WTC11 (cell line): ENCODE results near the gene HS2ST1. TPM values are rescaled to one million over a fixed set of nuclear protein-coding genes. Genes with fewer than 3 reads are reported as not detected.
"Not testable (repeated sequence)": the region's sequence is repeated elsewhere in the genome, so short reads cannot be mapped to it uniquely, and the experiment has no call there.

Experiments used
- ATAC-seq: fragments of 200-7000 bp; cut with Tn5 transposase; 2 replicates; pipeline ENCODE4 v1.10.0; 2021; ENCODE audit warnings: mild to moderate bottlenecking, moderate library complexity
- CTCF ChIA-PET: fragments of 300-600 bp; sonication (Branson Sonifier 250); formaldehyde crosslinking; loops from one replicate; lab custom pipeline; 2021; ENCODE audit warnings: antibody characterized with exemption; lab: Charles Lee
- POLR2A ChIA-PET: fragments of 350-600 bp; sonication (Branson Sonifier 250); formaldehyde crosslinking; loops from one replicate; lab custom pipeline; 2021; ENCODE audit warnings: antibody characterized with exemption; lab: Charles Lee
- DNase-seq: peaks from one replicate; pipeline ENCODE4 v3.0.0; 2021; ENCODE audit warnings: low spot score
- H3K27ac Mint-ChIP-seq: 2 replicates; pipeline ENCODE4 v1.8.0; 2021; ENCODE audit warnings: mixed read lengths
- H3K27me3 Mint-ChIP-seq: 2 replicates; pipeline ENCODE4 v1.8.0; 2021; ENCODE audit warnings: low read depth, mild to moderate bottlenecking, moderate library complexity, mixed read lengths
- H3K36me3 Mint-ChIP-seq: 2 replicates; pipeline ENCODE4 v1.8.0; 2021; ENCODE audit warnings: mixed read lengths
- H3K4me1 Mint-ChIP-seq: 2 replicates; pipeline ENCODE4 v1.8.0; 2022; ENCODE audit warnings: mixed read lengths
- H3K4me3 Mint-ChIP-seq: 2 replicates; pipeline ENCODE4 v1.8.0; 2021; ENCODE audit warnings: mild to moderate bottlenecking, moderate library complexity, mixed read lengths
- H3K9me3 Mint-ChIP-seq: 2 replicates; pipeline ENCODE4 v1.8.0; 2021; ENCODE audit warnings: mixed read lengths
- ATF3 ChIP-seq: sonication (generic); formaldehyde crosslinking; conservative IDR thresholded peaks from 2 replicates; pipeline ENCODE4 v1.8.1; 2022; ENCODE audit warnings: mild to moderate bottlenecking, missing genetic modification reagents
- ATF6 ChIP-seq: sonication (generic); formaldehyde crosslinking; IDR thresholded peaks from 2 replicates; pipeline ENCODE4 v1.8.1; 2023; ENCODE audit warnings: mild to moderate bottlenecking, missing genetic modification reagents
- E2F1 ChIP-seq: sonication (generic); formaldehyde crosslinking; IDR thresholded peaks from 2 replicates; pipeline ENCODE4 v1.8.0; 2022; ENCODE audit warnings: mild to moderate bottlenecking, missing genetic modification reagents
- FOXJ3 ChIP-seq: sonication (generic); formaldehyde crosslinking; IDR thresholded peaks from 2 replicates; pipeline ENCODE4 v1.9.0; 2021; ENCODE audit warnings: missing genetic modification reagents, mild to moderate bottlenecking, borderline replicate concordance
- GRHL2 ChIP-seq: fragments of 250-450 bp; sonication (Bioruptor Pico); IDR thresholded peaks from 2 replicates; pipeline ENCODE4 v1.8.0; 2022; ENCODE audit warnings: mild to moderate bottlenecking, moderate library complexity; ENCODE audit not compliant: insufficient replicate concordance, severe bottlenecking
- HMGA2 ChIP-seq: fragments of 250-450 bp; sonication (Bioruptor Pico); IDR thresholded peaks from 2 replicates; pipeline ENCODE4 v1.4.0; 2021; ENCODE audit warnings: mild to moderate bottlenecking, moderate library complexity
- NFE2L1 ChIP-seq: sonication (generic); formaldehyde crosslinking; IDR thresholded peaks from 2 replicates; pipeline ENCODE4 v1.8.1; 2023; ENCODE audit warnings: missing genetic modification reagents
- NR2C2 ChIP-seq: sonication (generic); formaldehyde crosslinking; IDR thresholded peaks from 2 replicates; pipeline ENCODE4 v1.8.0; 2022; ENCODE audit warnings: mild to moderate bottlenecking, missing genetic modification reagents
- SOX15 ChIP-seq: fragments of 250-450 bp; sonication (Bioruptor Pico); IDR thresholded peaks from 2 replicates; pipeline ENCODE4 v1.9.0; 2021; ENCODE audit warnings: mild to moderate bottlenecking
- ZNF121 ChIP-seq: sonication (generic); formaldehyde crosslinking; IDR thresholded peaks from 2 replicates; pipeline ENCODE4 v1.8.0; 2023; ENCODE audit warnings: missing genetic modification reagents
- ZNF138 ChIP-seq: sonication (generic); formaldehyde crosslinking; conservative IDR thresholded peaks from 2 replicates; pipeline ENCODE4 v1.8.1; 2022; ENCODE audit warnings: mild to moderate bottlenecking, moderate library complexity, missing genetic modification reagents
- ZNF281 ChIP-seq: sonication (generic); formaldehyde crosslinking; IDR thresholded peaks from 2 replicates; pipeline ENCODE4 v1.8.0; 2023; ENCODE audit warnings: mild to moderate bottlenecking, missing genetic modification reagents
- ZNF396 ChIP-seq: fragments of 250-450 bp; sonication (Bioruptor Pico); IDR thresholded peaks from 2 replicates; pipeline ENCODE4 v1.8.0; 2021; ENCODE audit warnings: mild to moderate bottlenecking, moderate library complexity, borderline replicate concordance
- ZNF416 ChIP-seq: fragments of 250-450 bp; sonication (Bioruptor Pico); IDR thresholded peaks from 2 replicates; pipeline ENCODE4 v1.9.0; 2021; ENCODE audit warnings: mild to moderate bottlenecking, inconsistent platforms
- total RNA-seq: library from RNA; stranded (reverse); gene quantifications from 3 replicates; pipeline ENCODE4 v1.2.3, GENCODE V29; 2021

The HS2ST1 gene
- total RNA-seq, 1 experiment from 2014 or later, result 24.7 TPM

GRCh38 chr1:86875722-86876121, 38.7 kb upstream of the HS2ST1 start (continued):
- no peak for TF ChIP-seq ZNF396
- no peak for TF ChIP-seq ZNF138 (CRISPR knock-in tag)
- no peak for TF ChIP-seq NR2C2 (CRISPR knock-in tag)
- TF ChIP-seq ZNF121 (CRISPR knock-in tag), result no peak

GRCh38 chr1:86887479-86888162, 26.8 kb upstream of the HS2ST1 start:
- H3K27ac Mint-ChIP-seq, result no peak overlapping the region
- TF ChIP-seq GRHL2 (no peak), ZNF416 (CRISPR knock-in tag) (no peak), E2F1 (CRISPR knock-in tag) (no peak), ZNF121 (CRISPR knock-in tag) (0 out of 2 replicates have a peak, but pooled peaks have one; percentile 12), HMGA2 (no peak)
- no peak for DNase-seq
- no peaks in the 10 kb centered on the region for H3K4me1 Mint-ChIP-seq
- CTCF ChIA-PET, result no interaction called here
- H3K4me3 Mint-ChIP-seq, result no peak overlapping the region
- H3K9me3 Mint-ChIP-seq, result no peaks in the 10 kb centered on the region
- ATAC-seq, result no peak
- H3K36me3 Mint-ChIP-seq, result peaks cover 14% of the 10 kb centered on the region
- POLR2A ChIA-PET, result no interaction called here
- no peaks in the 10 kb centered on the region for H3K27me3 Mint-ChIP-seq

GRCh38 chr1:86888327-86888726, 26.1 kb upstream of the HS2ST1 start:
- ATAC-seq (no peak), DNase-seq (no peak)
- CTCF ChIA-PET, result no interaction called here
- Mint-ChIP-seq H3K4me1 (no peaks in the 10 kb centered on the region), H3K4me3 (no peak overlapping the region), H3K9me3 (no peaks in the 10 kb centered on the region), H3K27ac (no peak overlapping the region), H3K27me3 (no peaks in the 10 kb centered on the region), H3K36me3 (peaks cover 14% of the 10 kb centered on the region)
- TF ChIP-seq ZNF281 (CRISPR knock-in tag) (no peak), NFE2L1 (no peak), FOXJ3 (CRISPR knock-in tag) (no peak), ATF3 (CRISPR knock-in tag) (no peak), ATF6 (CRISPR knock-in tag) (no peak), SOX15 (CRISPR knock-in tag) (no peak)
- POLR2A ChIA-PET, result no interaction called here

- H3K36me3 Mint-ChIP-seq, result peaks cover 43% of the 10 kb centered on the region
- POLR2A ChIA-PET, result not testable (repeated sequence)
Observed at GRCh38 chr1:86899401-86899800, 15.0 kb upstream of the HS2ST1 start.

More at GRCh38 chr1:86899401-86899800, 15.0 kb upstream of the HS2ST1 start:
- H3K27ac Mint-ChIP-seq, CTCF ChIA-PET, H3K27me3 Mint-ChIP-seq, H3K9me3 Mint-ChIP-seq, H3K4me1 Mint-ChIP-seq, DNase-seq, ATAC-seq, H3K4me3 Mint-ChIP-seq: not testable (repeated sequence)
